ENCODE measurements around the gene FDXR.

The FDXR gene

GRCh38 chr17:74872313-74873036 is at the start of gene FDXR:
Gene FDXR (minus strand): TSS chr17:74872994. CDS start chr17:74872944, 50 bp downstream.
- peak within 1 kb of the TSS; percentile 97 for H3K4me3 ChIP-seq (ENCODE audit: low read depth, low read length)
- peaks cover 18% of the 10 kb centered on the region for H3K4me1 ChIP-seq (ENCODE audit: control insufficient read depth, insufficient read depth, low read length)
- peak within 1 kb of the TSS; percentile 94 for H3K9ac ChIP-seq (ENCODE audit: low read length)
- no peaks in the 10 kb centered on the region for H3K27me3 ChIP-seq (ENCODE audit: control insufficient read depth, insufficient read depth, low read length)
- no peaks in the 10 kb centered on the region for H3K9me3 ChIP-seq (ENCODE audit: control insufficient read depth, insufficient read depth, low read depth, low read length)
- H3K36me3 ChIP-seq (ENCODE audit: control insufficient read depth, insufficient read depth, low read length) = peaks cover 6% of the 10 kb centered on the region; the same call in 1 of the 2 replicates
- H3K27ac ChIP-seq (ENCODE audit: low read depth, low read length) = peak within 1 kb of the TSS; percentile 85

GRCh38 chr17:74922172-74922571 is 49.4 kb upstream of the FDXR start:
- Histone ChIP-seq H3K4me1 (ENCODE audit: control insufficient read depth, insufficient read depth, low read length) (peaks cover 24% of the 10 kb centered on the region; the same call in 1 of the 2 replicates), H3K36me3 (ENCODE audit: control insufficient read depth, insufficient read depth, low read length) (no peaks in the 10 kb centered on the region), H3K9me3 (ENCODE audit: control insufficient read depth, insufficient read depth, low read depth, low read length) (no peaks in the 10 kb centered on the region), H3K4me3 (ENCODE audit: low read depth, low read length) (no peak overlapping the region), H3K27ac (ENCODE audit: low read depth, low read length) (no peak overlapping the region), H3K9ac (ENCODE audit: low read length) (no peak overlapping the region), H3K27me3 (ENCODE audit: control insufficient read depth, insufficient read depth, low read length) (peaks cover 72% of the 10 kb centered on the region)

GRCh38 chr17:74921769-74922168 is 49.0 kb upstream of the FDXR start:
- Histone ChIP-seq H3K9me3 (ENCODE audit: control insufficient read depth, insufficient read depth, low read depth, low read length) (no peaks in the 10 kb centered on the region), H3K36me3 (ENCODE audit: control insufficient read depth, insufficient read depth, low read length) (no peaks in the 10 kb centered on the region), H3K27ac (ENCODE audit: low read depth, low read length) (no peak overlapping the region), H3K27me3 (ENCODE audit: control insufficient read depth, insufficient read depth, low read length) (peaks cover 68% of the 10 kb centered on the region), H3K4me3 (ENCODE audit: low read depth, low read length) (no peak overlapping the region), H3K9ac (ENCODE audit: low read length) (no peak overlapping the region), H3K4me1 (ENCODE audit: control insufficient read depth, insufficient read depth, low read length) (peaks cover 24% of the 10 kb centered on the region; the same call in 1 of the 2 replicates)

GRCh38 chr17:74921026-74921681 is 48.4 kb upstream of the FDXR start:
- Histone ChIP-seq H3K4me1 (ENCODE audit: control insufficient read depth, insufficient read depth, low read length) (peaks cover 24% of the 10 kb centered on the region; the same call in 1 of the 2 replicates), H3K27me3 (ENCODE audit: control insufficient read depth, insufficient read depth, low read length) (peaks cover 62% of the 10 kb centered on the region)

DNA sequence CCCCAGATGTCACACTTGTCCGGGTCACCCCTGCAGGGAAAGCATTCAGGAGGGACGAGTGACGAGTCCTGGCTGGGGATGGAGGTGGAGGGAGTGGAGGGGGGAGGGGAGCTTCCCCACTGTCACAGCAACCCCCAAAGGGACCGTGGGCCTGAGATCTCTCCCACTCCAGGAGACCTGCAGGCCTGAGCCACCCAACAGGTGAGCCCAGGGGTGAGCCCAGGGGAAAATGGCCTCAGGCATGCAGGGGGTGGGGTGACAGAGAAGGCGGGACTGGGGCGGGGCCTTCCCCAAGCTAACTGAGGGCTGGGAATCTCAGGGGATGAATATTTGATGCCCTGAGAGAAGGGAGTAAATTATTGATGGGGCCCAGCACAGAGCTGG is 47.8 kb upstream of the FDXR start:
- H3K27ac ChIP-seq (ENCODE audit: low read depth, low read length) = no peak overlapping the region
- no peak overlapping the region for H3K4me3 ChIP-seq (ENCODE audit: low read depth, low read length)
- H3K9me3 ChIP-seq (ENCODE audit: control insufficient read depth, insufficient read depth, low read depth, low read length) = no peaks in the 10 kb centered on the region
- no peak overlapping the region for H3K9ac ChIP-seq (ENCODE audit: low read length)
- H3K4me1 ChIP-seq (ENCODE audit: control insufficient read depth, insufficient read depth, low read length) = peaks cover 24% of the 10 kb centered on the region; the same call in 1 of the 2 replicates
- H3K36me3 ChIP-seq (ENCODE audit: control insufficient read depth, insufficient read depth, low read length) = no peaks in the 10 kb centered on the region
- H3K27me3 ChIP-seq (ENCODE audit: control insufficient read depth, insufficient read depth, low read length) = peaks cover 57% of the 10 kb centered on the region

More at GRCh38 chr17:74921026-74921681, 48.4 kb upstream of the FDXR start:
- Histone ChIP-seq H3K4me3 (ENCODE audit: low read depth, low read length) (no peak overlapping the region), H3K9ac (ENCODE audit: low read length) (no peak overlapping the region), H3K9me3 (ENCODE audit: control insufficient read depth, insufficient read depth, low read depth, low read length) (no peaks in the 10 kb centered on the region), H3K27ac (ENCODE audit: low read depth, low read length) (no peak overlapping the region), H3K36me3 (ENCODE audit: control insufficient read depth, insufficient read depth, low read length) (no peaks in the 10 kb centered on the region)

DNA sequence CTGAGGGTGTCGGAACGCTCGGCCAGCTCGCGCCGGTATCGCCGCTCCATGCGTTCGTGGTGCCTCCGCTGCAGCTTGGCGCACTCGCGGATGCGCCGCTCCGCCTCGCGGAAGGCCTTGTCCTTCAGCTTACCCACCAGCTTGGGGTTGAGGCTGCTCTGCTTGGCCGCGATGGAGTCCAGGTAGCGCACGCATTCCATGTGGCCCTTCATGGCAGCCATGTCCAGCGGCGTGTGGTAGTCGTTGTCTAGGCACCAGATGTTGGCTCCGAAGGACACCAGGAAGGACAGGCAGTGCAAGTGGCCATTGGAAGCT is 47.5 kb upstream of the FDXR start:
- no peak overlapping the region for H3K27ac ChIP-seq (ENCODE audit: low read depth, low read length)
- no peak overlapping the region for H3K9ac ChIP-seq (ENCODE audit: low read length)
- H3K4me1 ChIP-seq (ENCODE audit: control insufficient read depth, insufficient read depth, low read length) = peaks cover 24% of the 10 kb centered on the region; the same call in 1 of the 2 replicates
- peaks cover 53% of the 10 kb centered on the region for H3K27me3 ChIP-seq (ENCODE audit: control insufficient read depth, insufficient read depth, low read length)
- no peaks in the 10 kb centered on the region for H3K9me3 ChIP-seq (ENCODE audit: control insufficient read depth, insufficient read depth, low read depth, low read length)
- H3K36me3 ChIP-seq (ENCODE audit: control insufficient read depth, insufficient read depth, low read length) = no peaks in the 10 kb centered on the region
- H3K4me3 ChIP-seq (ENCODE audit: low read depth, low read length) = no peak overlapping the region

GRCh38 chr17:74919440-74920305 is 46.9 kb upstream of the FDXR start:
- Histone ChIP-seq H3K36me3 (ENCODE audit: control insufficient read depth, insufficient read depth, low read length) (no peaks in the 10 kb centered on the region), H3K9ac (ENCODE audit: low read length) (no peak overlapping the region), H3K9me3 (ENCODE audit: control insufficient read depth, insufficient read depth, low read depth, low read length) (no peaks in the 10 kb centered on the region), H3K27ac (ENCODE audit: low read depth, low read length) (no peak overlapping the region), H3K27me3 (ENCODE audit: control insufficient read depth, insufficient read depth, low read length) (peaks cover 47% of the 10 kb centered on the region), H3K4me1 (ENCODE audit: control insufficient read depth, insufficient read depth, low read length) (peaks cover 24% of the 10 kb centered on the region; the same call in 1 of the 2 replicates), H3K4me3 (ENCODE audit: low read depth, low read length) (no peak overlapping the region)

DNA sequence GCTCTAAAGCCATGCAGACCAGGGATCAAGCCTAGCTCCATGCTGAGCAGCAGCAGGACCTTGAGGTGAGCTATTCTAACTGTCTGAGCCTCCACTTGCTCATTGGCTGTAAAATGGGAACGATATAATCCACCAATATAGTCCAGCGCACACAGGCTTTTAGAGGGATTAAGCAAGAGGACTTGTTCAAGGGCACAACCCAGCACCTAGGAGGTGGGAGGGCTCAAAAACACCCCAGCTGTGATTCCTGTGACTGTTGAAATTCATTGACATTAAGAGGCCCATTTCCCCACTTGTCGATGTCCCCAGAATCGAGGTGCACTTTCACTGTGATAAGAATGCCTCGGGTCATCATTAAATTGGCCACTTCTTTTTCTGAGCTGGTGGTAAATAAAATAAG is 46.1 kb upstream of the FDXR start:
- no peak overlapping the region for H3K4me3 ChIP-seq (ENCODE audit: low read depth, low read length)
- H3K36me3 ChIP-seq (ENCODE audit: control insufficient read depth, insufficient read depth, low read length) = no peaks in the 10 kb centered on the region
- peaks cover 22% of the 10 kb centered on the region; the same call in 1 of the 2 replicates for H3K4me1 ChIP-seq (ENCODE audit: control insufficient read depth, insufficient read depth, low read length)
- H3K9me3 ChIP-seq (ENCODE audit: control insufficient read depth, insufficient read depth, low read depth, low read length) = no peaks in the 10 kb centered on the region
- no peak overlapping the region for H3K27ac ChIP-seq (ENCODE audit: low read depth, low read length)
- H3K9ac ChIP-seq (ENCODE audit: low read length) = no peak overlapping the region
- H3K27me3 ChIP-seq (ENCODE audit: control insufficient read depth, insufficient read depth, low read length) = peaks cover 39% of the 10 kb centered on the region

GRCh38 chr17:74917430-74917829 is 44.6 kb upstream of the FDXR start:
- peaks cover 15% of the 10 kb centered on the region; the same call in 1 of the 2 replicates for H3K4me1 ChIP-seq (ENCODE audit: control insufficient read depth, insufficient read depth, low read length)
- no peak overlapping the region for H3K27ac ChIP-seq (ENCODE audit: low read depth, low read length)
- no peak overlapping the region for H3K4me3 ChIP-seq (ENCODE audit: low read depth, low read length)
- peaks cover 25% of the 10 kb centered on the region for H3K27me3 ChIP-seq (ENCODE audit: control insufficient read depth, insufficient read depth, low read length)
- no peaks in the 10 kb centered on the region for H3K36me3 ChIP-seq (ENCODE audit: control insufficient read depth, insufficient read depth, low read length)
- H3K9me3 ChIP-seq (ENCODE audit: control insufficient read depth, insufficient read depth, low read depth, low read length) = no peaks in the 10 kb centered on the region
- no peak overlapping the region for H3K9ac ChIP-seq (ENCODE audit: low read length)

DNA sequence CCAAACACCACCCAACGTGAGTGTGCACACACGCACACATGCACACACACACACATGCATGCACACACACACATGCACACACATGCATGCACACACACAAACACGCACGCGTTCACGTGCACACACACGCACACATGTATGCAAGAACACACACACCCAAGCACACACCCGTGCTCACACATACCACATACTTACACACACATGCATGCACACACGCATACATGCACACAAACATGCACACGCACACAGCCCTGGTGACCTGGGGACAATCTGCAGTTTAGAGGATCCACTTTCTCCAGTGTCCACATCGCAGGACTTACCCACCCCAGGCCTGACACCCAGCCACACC is 44.0 kb upstream of the FDXR start:
- no peak overlapping the region for H3K27ac ChIP-seq (ENCODE audit: low read depth, low read length)
- peaks cover 20% of the 10 kb centered on the region for H3K27me3 ChIP-seq (ENCODE audit: control insufficient read depth, insufficient read depth, low read length)
- H3K4me3 ChIP-seq (ENCODE audit: low read depth, low read length) = no peak overlapping the region
- no peak overlapping the region for H3K9ac ChIP-seq (ENCODE audit: low read length)
- H3K36me3 ChIP-seq (ENCODE audit: control insufficient read depth, insufficient read depth, low read length) = no peaks in the 10 kb centered on the region
- peaks cover 15% of the 10 kb centered on the region; the same call in 1 of the 2 replicates for H3K4me1 ChIP-seq (ENCODE audit: control insufficient read depth, insufficient read depth, low read length)
- H3K9me3 ChIP-seq (ENCODE audit: control insufficient read depth, insufficient read depth, low read depth, low read length) = no peaks in the 10 kb centered on the region

Data from HUES6 (cell line).